ENCODE results near the gene ZSWIM1.
A peak's percentile ranks its signal among the peaks of the same experiment; 100 is the strongest.
"Not testable (repeated sequence)": the region's sequence is repeated elsewhere in the genome, so short reads cannot be mapped to it uniquely, and the experiment has no call there.

The ZSWIM1 gene

DNA sequence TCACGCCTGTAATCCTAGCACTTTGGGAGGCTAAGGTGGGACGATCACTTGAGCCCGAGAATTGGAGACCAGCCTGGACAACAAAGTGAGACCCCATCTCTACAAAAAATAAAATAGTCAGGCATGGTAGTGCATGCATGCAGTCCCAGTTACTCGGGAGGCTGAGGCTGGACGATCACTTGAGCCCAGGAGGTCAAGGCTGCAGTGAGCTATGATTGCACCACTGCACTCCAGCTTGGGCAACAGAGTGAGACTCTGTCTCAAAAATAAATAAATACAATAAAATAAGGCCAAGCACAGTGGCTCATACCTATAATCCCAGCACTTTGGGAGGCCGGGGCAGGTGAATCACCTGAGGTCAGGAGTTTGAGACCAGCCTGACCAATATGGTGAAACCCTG is 20.3 kb downstream of the ZSWIM1 start:
- in situ Hi-C loops (cut with HindIII; ENCODE audit: low pct_ligation_motif_present, low pct_unique_long_range_greater_than_20kb, low sequenced_read_pairs); DNase-seq: not testable (repeated sequence)

DNA sequence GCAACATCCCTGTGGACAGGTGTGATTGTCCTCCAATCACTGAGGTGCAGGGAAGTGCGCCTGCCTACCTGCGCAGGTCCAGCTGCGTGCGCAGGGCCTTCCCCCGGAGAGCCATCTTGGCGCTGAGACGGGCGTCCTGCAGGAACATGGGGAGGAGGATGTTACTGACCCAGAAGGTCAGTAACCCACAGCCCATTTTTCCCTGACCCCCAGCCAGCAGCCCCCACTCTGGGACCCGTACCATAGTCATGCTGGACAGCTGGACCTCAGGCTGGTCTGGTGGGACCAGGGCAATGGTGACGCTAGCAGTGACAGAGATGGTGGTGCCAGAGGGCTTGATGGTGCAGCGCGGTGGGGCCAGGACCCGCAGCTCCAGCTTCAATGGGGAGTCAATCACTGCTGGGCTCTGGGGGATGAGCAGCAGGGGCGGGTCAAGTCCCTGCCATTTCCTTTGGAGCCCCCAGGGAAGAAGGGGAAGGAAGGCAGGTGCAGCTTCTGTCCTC is 21.2 kb downstream of the ZSWIM1 start:
- in situ Hi-C loops (cut with HindIII; ENCODE audit: low pct_ligation_motif_present, low pct_unique_long_range_greater_than_20kb, low sequenced_read_pairs): no loop called here
- no peak for DNase-seq

DNA sequence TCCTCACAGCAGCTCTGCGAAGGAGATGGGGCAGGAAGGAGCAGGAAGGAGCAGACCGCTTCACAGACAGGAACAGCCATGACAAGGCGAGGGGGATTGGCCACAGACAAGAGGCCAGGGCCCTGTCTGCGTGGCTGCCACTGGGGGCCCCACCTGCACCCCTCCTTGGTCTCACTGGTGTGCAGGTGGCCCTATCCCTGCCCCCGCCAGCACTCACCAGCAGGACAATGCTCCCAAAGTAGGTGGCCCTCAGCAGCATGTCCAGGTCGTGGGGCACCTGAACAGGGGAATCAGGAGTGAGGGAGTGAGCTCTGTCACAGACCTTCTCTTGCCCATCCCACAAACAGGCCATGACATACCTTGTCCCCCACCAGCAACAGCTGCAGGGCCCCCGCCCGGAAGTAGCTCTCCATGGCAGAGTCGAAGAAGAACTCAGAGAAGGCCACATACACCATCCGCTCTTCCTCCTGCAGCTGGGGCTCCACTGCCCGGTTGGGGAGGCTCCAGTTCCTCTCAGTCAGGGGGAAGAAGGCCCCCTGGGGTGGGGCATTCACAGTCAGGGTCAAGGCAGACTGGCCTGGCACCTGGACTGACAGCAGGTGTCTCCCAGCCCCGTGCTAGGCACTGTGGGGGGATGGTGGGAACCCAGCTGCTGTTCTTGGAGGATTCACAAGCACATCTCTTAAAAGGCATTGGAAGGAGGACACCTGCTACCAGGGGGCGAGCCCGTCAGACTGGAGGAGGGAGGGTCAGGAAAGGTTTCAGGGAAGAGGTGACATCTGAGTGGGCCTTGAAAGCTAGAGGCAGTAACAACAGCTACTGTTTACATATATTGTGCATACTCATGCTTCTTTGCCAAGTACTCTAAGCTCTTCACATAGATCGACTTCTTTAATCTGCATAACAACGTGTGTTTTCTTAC is 23.8 kb downstream of the ZSWIM1 start:
- in situ Hi-C loops (cut with HindIII; ENCODE audit: low pct_ligation_motif_present, low pct_unique_long_range_greater_than_20kb, low sequenced_read_pairs): no loop called here

GRCh38 chr20:45905505-45906079 is 24.6 kb downstream of the ZSWIM1 start:
- peak; percentile 15 for DNase-seq
- in situ Hi-C loops (cut with HindIII; ENCODE audit: low pct_ligation_motif_present, low pct_unique_long_range_greater_than_20kb, low sequenced_read_pairs): no loop called here

More for the DNA sequence above, 23.8 kb downstream of the ZSWIM1 start:
- DNase-seq: no peak

DNA sequence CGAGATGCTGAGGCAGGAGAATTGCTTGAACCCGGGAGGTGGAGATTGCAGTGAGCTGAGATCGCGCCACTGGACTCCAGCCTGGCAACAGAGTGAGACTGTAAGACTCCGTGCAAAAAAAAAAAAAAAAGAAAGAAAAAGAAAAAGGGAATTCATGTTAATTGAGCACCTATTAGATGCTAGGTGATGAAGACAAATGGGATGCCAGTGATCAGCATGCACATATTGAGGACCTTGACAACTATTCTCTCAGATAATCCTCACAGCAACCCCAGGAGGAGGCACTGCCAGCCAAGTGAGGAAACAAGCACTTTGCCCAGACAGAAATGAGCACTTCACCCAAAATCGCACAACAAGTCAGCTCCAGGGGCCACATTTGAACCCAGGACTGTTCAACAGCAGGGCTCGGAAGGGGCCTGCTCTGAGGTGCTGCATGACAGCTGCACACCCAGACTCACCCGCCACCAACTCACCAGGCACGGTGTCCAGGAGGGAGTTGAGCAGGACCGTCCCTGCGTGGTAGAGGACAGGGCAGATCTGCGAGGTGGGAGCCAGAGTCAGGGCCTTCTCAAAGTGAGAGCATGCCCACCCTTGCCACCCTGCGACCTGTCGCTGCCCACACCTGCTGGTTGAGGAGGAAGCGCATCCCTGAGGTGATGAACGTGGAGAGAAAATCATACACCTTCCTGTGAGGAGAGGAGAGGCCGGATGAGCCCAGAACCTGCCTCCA is 26.4 kb downstream of the ZSWIM1 start:
- in situ Hi-C loops (cut with HindIII; ENCODE audit: low pct_ligation_motif_present, low pct_unique_long_range_greater_than_20kb, low sequenced_read_pairs): no loop called here
- no peak for DNase-seq

DNA sequence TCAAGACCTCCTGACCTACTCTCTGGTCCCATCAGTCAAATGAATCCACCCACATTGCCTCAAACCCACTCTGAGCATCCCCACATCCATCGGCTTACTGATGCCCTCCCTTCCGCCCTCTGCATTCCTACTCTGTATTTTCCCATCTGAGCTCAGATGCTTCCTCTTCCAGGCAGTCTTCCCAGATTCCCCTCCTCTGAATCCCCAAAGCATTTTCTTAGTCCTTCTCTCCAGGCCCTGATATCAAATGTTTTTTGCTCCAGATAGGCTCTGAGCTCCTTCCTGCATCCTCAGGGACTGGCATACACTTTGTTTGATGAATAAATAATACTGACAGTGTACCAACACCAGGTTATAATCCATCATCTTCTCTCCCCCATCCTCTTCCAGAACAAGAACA is 27.1 kb downstream of the ZSWIM1 start:
- no peak for DNase-seq
- in situ Hi-C loops (cut with HindIII; ENCODE audit: low pct_ligation_motif_present, low pct_unique_long_range_greater_than_20kb, low sequenced_read_pairs): no loop called here

DNA sequence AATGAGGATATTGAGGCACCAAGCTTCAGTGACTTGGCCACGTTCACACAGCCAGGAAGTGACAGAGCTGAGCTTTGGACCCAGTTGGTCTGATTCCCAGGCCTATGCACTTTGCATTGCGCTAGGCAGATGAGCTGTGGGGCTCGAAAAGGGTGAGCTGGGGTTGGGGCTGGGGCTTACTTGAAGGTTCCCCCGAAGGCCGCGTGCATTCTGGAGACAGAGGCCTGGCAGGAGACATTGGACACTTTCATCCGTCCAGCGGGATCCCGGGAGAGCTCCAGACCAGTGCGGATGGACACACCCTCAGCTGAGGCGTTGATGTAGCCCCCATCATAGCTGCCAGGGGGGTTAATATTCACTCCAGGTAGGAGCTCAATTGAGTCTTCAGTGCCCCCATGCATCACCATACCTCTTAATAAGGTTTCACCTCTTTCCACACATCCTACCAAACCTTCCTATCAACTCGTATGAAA is 28.3 kb downstream of the ZSWIM1 start:
- in situ Hi-C loops (cut with HindIII; ENCODE audit: low pct_ligation_motif_present, low pct_unique_long_range_greater_than_20kb, low sequenced_read_pairs): no loop called here
- no peak for DNase-seq

GRCh38 chr20:45909817-45910669 is 29.0 kb downstream of the ZSWIM1 start:
- DNase-seq: no peak
- in situ Hi-C loops (cut with HindIII; ENCODE audit: low pct_ligation_motif_present, low pct_unique_long_range_greater_than_20kb, low sequenced_read_pairs): no loop called here

- peak; percentile 99 for DNase-seq
- in situ Hi-C loops (cut with HindIII; ENCODE audit: low pct_ligation_motif_present, low pct_unique_long_range_greater_than_20kb, low sequenced_read_pairs): no loop called here
These were observed 29.9 kb downstream of the ZSWIM1 start for GRCh38 chr20:45910670-45911485.

DNA sequence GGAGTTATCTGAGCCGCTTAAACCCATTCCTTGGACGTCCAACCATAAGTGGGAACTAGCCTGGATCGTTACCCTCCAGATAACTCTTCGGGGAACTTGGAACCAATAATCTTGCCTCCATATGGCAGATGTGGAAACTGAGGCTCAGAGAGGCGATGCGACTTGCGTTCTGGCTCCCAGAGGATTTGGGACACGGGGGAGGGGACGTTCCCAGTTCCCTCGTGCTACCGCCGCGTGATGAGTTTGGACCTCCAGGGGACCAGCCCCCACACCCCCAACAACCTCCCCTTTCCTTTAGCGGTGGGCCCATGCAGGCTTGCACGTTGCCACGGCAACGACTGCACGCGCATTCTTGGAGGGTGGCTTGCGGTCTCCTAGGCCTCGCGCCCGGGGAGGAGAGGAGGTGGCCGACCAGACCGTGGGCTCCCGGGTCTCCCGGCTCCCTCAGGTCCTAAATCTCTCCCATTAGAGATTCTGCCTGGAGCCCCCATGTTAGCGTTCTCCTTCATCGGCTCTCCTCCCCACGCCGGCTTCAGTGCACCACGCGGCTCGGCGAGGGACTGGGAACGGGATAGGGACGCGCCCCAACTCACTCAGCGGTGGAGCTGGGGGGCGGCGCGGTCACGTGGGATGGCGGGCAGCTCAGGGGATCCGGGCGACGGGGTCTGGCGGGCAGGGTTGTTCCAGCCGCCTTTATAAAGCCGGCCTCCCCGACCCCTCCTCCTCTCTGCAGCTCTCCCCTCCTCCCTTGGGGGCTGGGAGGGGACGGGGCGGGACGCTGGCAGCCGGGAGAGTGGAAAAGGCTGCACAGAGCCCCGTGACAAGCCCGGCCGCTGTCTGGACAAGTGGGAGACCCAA is 30.7 kb downstream of the ZSWIM1 start, which contains the start of gene PLTP:
TSS of gene PLTP (minus strand) at position 670 of the 858 bp plus-strand sequence. CDS start 703 bp downstream, outside the sequence.
- DNase-seq: peak; percentile 68
- in situ Hi-C loops (cut with HindIII; ENCODE audit: low pct_ligation_motif_present, low pct_unique_long_range_greater_than_20kb, low sequenced_read_pairs): no loop called here

- no peak for DNase-seq
- in situ Hi-C loops (cut with HindIII; ENCODE audit: low pct_ligation_motif_present, low pct_unique_long_range_greater_than_20kb, low sequenced_read_pairs): no loop called here
These were observed 31.3 kb downstream of the ZSWIM1 start for GRCh38 chr20:45912344-45912682.

DNA sequence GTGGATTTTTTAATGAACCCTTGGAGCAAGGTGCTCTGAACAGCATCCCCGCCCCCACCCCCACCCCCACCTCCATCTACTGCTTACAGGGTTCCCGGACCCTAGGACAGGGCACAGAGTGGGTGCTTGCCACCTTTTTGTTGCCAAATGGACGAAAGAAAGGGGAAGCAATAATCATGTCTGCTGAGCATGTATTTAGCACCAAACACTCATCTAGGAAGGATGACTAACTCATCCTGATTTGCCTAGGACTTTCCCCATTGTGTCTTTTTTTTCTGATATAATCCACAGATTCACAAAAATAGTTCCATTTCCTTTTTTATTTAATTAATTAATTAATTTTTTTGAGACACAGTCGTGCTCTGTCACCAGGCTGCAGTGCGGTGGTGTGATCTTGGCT is 32.1 kb downstream of the ZSWIM1 start:
- in situ Hi-C loops (cut with HindIII; ENCODE audit: low pct_ligation_motif_present, low pct_unique_long_range_greater_than_20kb, low sequenced_read_pairs): no loop called here
- DNase-seq: no peak

GRCh38 chr20:45917790-45918141 is 36.7 kb downstream of the ZSWIM1 start:
- in situ Hi-C loops (cut with HindIII; ENCODE audit: low pct_ligation_motif_present, low pct_unique_long_range_greater_than_20kb, low sequenced_read_pairs): no loop called here
- no peak for DNase-seq

- in situ Hi-C loops (cut with HindIII; ENCODE audit: low pct_ligation_motif_present, low pct_unique_long_range_greater_than_20kb, low sequenced_read_pairs): no loop called here
These were observed 37.2 kb downstream of the ZSWIM1 start for GRCh38 chr20:45918182-45918737.

GRCh38 chr20:45918779-45919537 is 37.9 kb downstream of the ZSWIM1 start:
- in situ Hi-C loops (cut with HindIII; ENCODE audit: low pct_ligation_motif_present, low pct_unique_long_range_greater_than_20kb, low sequenced_read_pairs): no loop called here

More at GRCh38 chr20:45918182-45918737, 37.2 kb downstream of the ZSWIM1 start:
- no peak for DNase-seq

More at GRCh38 chr20:45918779-45919537, 37.9 kb downstream of the ZSWIM1 start:
- DNase-seq: no peak

Measured in ACHN (cell line).